HepG2 (cell line): ENCODE measurements around the gene SLC16A3. TPM values are rescaled to one million over a fixed set of nuclear protein-coding genes. Genes with fewer than 3 reads are reported as not detected.
A peak's percentile ranks its signal among the peaks of the same experiment; 100 is the strongest.

Experiments used
- BCL6 ChIP-seq: IDR thresholded peaks from 2 replicates; pipeline ENCODE4 v1.6.1; 2016; ENCODE audit warnings: missing genetic modification reagents, missing compliant biosample characterization
- EED ChIP-seq: sonication (generic); formaldehyde crosslinking; IDR thresholded peaks from 2 replicates; pipeline ENCODE4 v1.5.0; 2020; ENCODE audit warnings: mild to moderate bottlenecking, missing genetic modification reagents
- NR2F2 ChIP-seq: IDR thresholded peaks from 2 replicates; pipeline ENCODE4 v1.6.1; 2012; ENCODE audit warnings: low read depth, inconsistent platforms, borderline replicate concordance
- POLR2G ChIP-seq: fragments of 200-400 bp; formaldehyde crosslinking; IDR thresholded peaks from 2 replicates; pipeline ENCODE4 v1.6.1; 2018; ENCODE audit warnings: mild to moderate bottlenecking, low read depth, low read length, moderate library complexity
- SMAD3 ChIP-seq: sonication (generic); formaldehyde crosslinking; IDR thresholded peaks from 2 replicates; pipeline ENCODE4 v1.4.0; 2020; ENCODE audit warnings: missing genetic modification reagents
- SYNCRIP ChIP-seq: fragments of 200-400 bp; formaldehyde crosslinking; IDR thresholded peaks from 2 replicates; pipeline ENCODE4 v1.6.1; 2018; ENCODE audit warnings: mild to moderate bottlenecking, low read depth, low read length; ENCODE audit not compliant: insufficient read depth
- THYN1 ChIP-seq: sonication (generic); formaldehyde crosslinking; IDR thresholded peaks from 2 replicates; pipeline ENCODE4 v1.8.1; 2023; ENCODE audit warnings: low read depth, mild to moderate bottlenecking, moderate library complexity, missing genetic modification reagents, borderline replicate concordance
- TMF1 ChIP-seq: sonication (generic); formaldehyde crosslinking; IDR thresholded peaks from 2 replicates; pipeline ENCODE4 v1.8.1; 2022; ENCODE audit warnings: low read depth, missing genetic modification reagents
- ZFP90 ChIP-seq: sonication (generic); formaldehyde crosslinking; IDR thresholded peaks from 2 replicates; pipeline ENCODE4 v1.8.0; 2022; ENCODE audit warnings: missing genetic modification reagents, mild to moderate bottlenecking, inconsistent platforms, borderline replicate concordance
- ZMYM2 ChIP-seq: sonication (generic); formaldehyde crosslinking; IDR thresholded peaks from 2 replicates; pipeline ENCODE4 v1.8.0; 2022; ENCODE audit warnings: mild to moderate bottlenecking, missing genetic modification reagents
- ZNF274 ChIP-seq: sonication (generic); formaldehyde crosslinking; IDR thresholded peaks from 2 replicates; pipeline ENCODE4 v1.5.1; 2020; ENCODE audit warnings: mild to moderate bottlenecking, missing genetic modification reagents
- ZNF460 ChIP-seq: sonication (generic); formaldehyde crosslinking; IDR thresholded peaks from 2 replicates; pipeline ENCODE4 v1.5.1; 2020; ENCODE audit warnings: missing genetic modification reagents, mild to moderate bottlenecking, borderline replicate concordance
- polyA plus RNA-seq, 8 experiments: library from polyadenylated mRNA; depleted of rRNA in 3 of 8; stranded (reverse) in 7 of 8; unstranded in 1 of 8; fragments of >200 nt; fragmentation: Illumina TruSeq in 4 of 8; extraction: Trizol in 4 of 8; gene quantifications; 2 replicates each; pipeline versions ENCODE4 v1.2.1 to v1.2.3, GENCODE V29; 2011 to 2016; ENCODE audit warnings: low read depth in 4 of 8, missing spikeins in 1 of 8, mixed read lengths in 1 of 8; ENCODE audit not compliant: insufficient read depth in 1 of 8
- total RNA-seq, 5 experiments: library from RNA; depleted of rRNA; stranded (reverse); fragments of >200 nt; fragmentation: Illumina TruSeq; extraction: Trizol; gene quantifications; 2 replicates each; pipeline ENCODE4 v1.2.3, GENCODE V29; 2016; ENCODE audit warnings: low read depth in 1 of 5
- TF ChIP-seq, protein P1 (sequence below): sonication (generic); formaldehyde crosslinking; IDR thresholded peaks from 2 replicates; pipeline ENCODE4 v1.4.0; 2020; ENCODE audit warnings: missing genetic modification reagents; ENCODE audit errors: not compliant biosample characterization
- TF ChIP-seq, protein P2 (sequence below): sonication (generic); formaldehyde crosslinking; IDR thresholded peaks from 2 replicates; pipeline ENCODE4 v1.8.0; 2022; ENCODE audit warnings: missing genetic modification reagents, mild to moderate bottlenecking, moderate library complexity, borderline replicate concordance
- TF ChIP-seq, protein P3 (sequence below): sonication (generic); formaldehyde crosslinking; IDR thresholded peaks from 2 replicates; pipeline ENCODE4 v1.5.0; 2020; ENCODE audit warnings: mild to moderate bottlenecking, missing genetic modification reagents
- TF ChIP-seq, protein P4 (sequence below): sonication (generic); formaldehyde crosslinking; IDR thresholded peaks from 2 replicates; pipeline ENCODE4 v1.4.0; 2020; ENCODE audit warnings: low read depth, missing genetic modification reagents
- TF ChIP-seq, protein P5 (sequence below): IDR thresholded peaks from 2 replicates; pipeline ENCODE4 v1.6.1; 2016

The SLC16A3 gene
- total and polyA plus RNA-seq, 2 of the 13 experiments (the other 11 are each of a cell fraction or from before 2014, with no cell fraction given) = 242 to 349 TPM

DNA sequence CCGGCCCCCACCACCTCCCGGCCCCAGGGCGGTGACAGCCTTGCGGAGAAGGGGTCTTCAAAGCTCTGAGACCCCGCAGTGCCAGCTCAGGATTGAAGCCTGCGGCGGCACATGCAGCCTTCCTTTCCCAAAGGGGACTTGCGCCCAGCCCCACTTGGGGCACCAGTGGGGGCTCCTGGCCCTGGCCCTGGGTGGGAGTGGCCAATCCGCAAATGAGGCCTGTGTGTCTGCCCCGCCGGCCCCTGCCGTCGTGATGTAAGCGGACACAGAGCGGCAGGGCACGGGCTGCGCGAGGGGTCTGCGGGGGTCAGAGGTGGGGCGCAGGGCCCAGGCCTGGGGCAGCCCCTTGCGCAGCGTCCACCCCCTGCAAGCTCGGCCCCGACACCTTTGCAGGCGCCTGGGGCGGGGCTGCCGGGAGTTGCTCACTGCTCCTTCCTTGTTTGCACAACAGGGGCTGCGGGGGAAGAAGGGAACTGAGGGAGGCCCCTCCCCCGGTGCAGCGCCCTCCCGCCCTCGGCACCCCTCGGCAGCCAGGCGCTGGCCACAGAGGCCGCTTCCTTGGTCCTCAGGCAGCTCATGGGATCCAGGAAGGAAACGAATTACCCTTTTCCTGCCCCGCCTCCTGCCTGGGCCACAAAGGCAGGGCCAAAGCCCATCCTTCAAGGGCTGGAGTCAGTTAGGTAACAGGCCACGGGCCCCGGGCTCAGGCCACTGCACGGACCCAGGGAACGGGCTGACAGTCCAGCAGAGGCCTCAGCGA, 2.9 kb downstream of the SLC16A3 start (continued):
- TF ChIP-seq, protein P1, sequence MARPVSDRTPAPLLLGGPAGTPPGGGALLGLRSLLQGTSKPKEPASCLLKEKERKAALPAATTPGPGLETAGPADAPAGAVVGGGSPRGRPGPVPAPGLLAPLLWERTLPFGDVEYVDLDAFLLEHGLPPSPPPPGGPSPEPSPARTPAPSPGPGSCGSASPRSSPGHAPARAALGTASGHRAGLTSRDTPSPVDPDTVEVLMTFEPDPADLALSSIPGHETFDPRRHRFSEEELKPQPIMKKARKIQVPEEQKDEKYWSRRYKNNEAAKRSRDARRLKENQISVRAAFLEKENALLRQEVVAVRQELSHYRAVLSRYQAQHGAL (CRISPR knock-in tag) = no peak
- no peak; the same call in 1 of the 2 replicates for TF ChIP-seq ZNF274 (CRISPR knock-in tag)
- TF ChIP-seq ZNF460 (CRISPR knock-in tag) = no peak; the same call in 1 of the 2 replicates
- TF ChIP-seq ZMYM2 (CRISPR knock-in tag) = peak; percentile 77
- TF ChIP-seq, protein P2, sequence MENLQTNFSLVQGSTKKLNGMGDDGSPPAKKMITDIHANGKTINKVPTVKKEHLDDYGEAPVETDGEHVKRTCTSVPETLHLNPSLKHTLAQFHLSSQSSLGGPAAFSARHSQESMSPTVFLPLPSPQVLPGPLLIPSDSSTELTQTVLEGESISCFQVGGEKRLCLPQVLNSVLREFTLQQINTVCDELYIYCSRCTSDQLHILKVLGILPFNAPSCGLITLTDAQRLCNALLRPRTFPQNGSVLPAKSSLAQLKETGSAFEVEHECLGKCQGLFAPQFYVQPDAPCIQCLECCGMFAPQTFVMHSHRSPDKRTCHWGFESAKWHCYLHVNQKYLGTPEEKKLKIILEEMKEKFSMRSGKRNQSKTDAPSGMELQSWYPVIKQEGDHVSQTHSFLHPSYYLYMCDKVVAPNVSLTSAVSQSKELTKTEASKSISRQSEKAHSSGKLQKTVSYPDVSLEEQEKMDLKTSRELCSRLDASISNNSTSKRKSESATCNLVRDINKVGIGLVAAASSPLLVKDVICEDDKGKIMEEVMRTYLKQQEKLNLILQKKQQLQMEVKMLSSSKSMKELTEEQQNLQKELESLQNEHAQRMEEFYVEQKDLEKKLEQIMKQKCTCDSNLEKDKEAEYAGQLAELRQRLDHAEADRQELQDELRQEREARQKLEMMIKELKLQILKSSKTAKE (CRISPR knock-in tag) = peak; percentile 94
- TF ChIP-seq BCL6 (CRISPR knock-in tag) = peak; percentile 86
- TF ChIP-seq ZFP90 (CRISPR knock-in tag) = 0 out of 2 replicates have a peak, but pooled peaks have one; percentile 0
- TF ChIP-seq SYNCRIP = no peak
- TF ChIP-seq SMAD3 = peak; percentile 65; the same call in 1 of the 2 replicates
- TF ChIP-seq, protein P3, sequence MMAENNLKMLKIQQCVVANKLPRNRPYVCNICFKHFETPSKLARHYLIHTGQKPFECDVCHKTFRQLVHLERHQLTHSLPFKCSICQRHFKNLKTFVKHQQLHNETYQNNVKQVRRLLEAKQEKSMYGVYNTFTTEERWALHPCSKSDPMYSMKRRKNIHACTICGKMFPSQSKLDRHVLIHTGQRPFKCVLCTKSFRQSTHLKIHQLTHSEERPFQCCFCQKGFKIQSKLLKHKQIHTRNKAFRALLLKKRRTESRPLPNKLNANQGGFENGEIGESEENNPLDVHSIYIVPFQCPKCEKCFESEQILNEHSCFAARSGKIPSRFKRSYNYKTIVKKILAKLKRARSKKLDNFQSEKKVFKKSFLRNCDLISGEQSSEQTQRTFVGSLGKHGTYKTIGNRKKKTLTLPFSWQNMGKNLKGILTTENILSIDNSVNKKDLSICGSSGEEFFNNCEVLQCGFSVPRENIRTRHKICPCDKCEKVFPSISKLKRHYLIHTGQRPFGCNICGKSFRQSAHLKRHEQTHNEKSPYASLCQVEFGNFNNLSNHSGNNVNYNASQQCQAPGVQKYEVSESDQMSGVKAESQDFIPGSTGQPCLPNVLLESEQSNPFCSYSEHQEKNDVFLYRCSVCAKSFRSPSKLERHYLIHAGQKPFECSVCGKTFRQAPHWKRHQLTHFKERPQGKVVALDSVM (CRISPR knock-in tag) = peak; percentile 55; the same call in 1 of the 2 replicates
- TF ChIP-seq, protein P4, sequence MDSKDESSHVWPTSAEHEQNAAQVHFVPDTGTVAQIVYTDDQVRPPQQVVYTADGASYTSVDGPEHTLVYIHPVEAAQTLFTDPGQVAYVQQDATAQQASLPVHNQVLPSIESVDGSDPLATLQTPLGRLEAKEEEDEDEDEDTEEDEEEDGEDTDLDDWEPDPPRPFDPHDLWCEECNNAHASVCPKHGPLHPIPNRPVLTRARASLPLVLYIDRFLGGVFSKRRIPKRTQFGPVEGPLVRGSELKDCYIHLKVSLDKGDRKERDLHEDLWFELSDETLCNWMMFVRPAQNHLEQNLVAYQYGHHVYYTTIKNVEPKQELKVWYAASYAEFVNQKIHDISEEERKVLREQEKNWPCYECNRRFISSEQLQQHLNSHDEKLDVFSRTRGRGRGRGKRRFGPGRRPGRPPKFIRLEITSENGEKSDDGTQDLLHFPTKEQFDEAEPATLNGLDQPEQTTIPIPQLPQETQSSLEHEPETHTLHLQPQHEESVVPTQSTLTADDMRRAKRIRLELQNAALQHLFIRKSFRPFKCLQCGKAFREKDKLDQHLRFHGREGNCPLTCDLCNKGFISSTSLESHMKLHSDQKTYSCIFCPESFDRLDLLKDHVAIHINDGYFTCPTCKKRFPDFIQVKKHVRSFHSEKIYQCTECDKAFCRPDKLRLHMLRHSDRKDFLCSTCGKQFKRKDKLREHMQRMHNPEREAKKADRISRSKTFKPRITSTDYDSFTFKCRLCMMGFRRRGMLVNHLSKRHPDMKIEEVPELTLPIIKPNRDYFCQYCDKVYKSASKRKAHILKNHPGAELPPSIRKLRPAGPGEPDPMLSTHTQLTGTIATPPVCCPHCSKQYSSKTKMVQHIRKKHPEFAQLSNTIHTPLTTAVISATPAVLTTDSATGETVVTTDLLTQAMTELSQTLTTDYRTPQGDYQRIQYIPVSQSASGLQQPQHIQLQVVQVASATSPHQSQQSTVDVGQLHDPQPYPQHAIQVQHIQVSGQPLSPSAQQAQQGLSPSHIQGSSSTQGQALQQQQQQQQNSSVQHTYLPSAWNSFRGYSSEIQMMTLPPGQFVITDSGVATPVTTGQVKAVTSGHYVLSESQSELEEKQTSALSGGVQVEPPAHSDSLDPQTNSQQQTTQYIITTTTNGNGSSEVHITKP (CRISPR knock-in tag) = no peak
- TF ChIP-seq NR2F2 = peak; percentile 84
- no peak; the same call in 1 of the 2 replicates for TF ChIP-seq TMF1 (CRISPR knock-in tag)
- TF ChIP-seq, protein P5, sequence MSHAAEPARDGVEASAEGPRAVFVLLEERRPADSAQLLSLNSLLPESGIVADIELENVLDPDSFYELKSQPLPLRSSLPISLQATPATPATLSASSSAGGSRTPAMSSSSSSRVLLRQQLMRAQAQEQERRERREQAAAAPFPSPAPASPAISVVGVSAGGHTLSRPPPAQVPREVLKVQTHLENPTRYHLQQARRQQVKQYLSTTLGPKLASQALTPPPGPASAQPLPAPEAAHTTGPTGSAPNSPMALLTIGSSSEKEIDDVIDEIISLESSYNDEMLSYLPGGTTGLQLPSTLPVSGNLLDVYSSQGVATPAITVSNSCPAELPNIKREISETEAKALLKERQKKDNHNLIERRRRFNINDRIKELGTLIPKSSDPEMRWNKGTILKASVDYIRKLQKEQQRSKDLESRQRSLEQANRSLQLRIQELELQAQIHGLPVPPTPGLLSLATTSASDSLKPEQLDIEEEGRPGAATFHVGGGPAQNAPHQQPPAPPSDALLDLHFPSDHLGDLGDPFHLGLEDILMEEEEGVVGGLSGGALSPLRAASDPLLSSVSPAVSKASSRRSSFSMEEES = 0 out of 2 replicates have a peak, but pooled peaks have one; percentile 50
- TF ChIP-seq THYN1 (CRISPR knock-in tag) = peak; percentile 31; the same call in 1 of the 2 replicates
- TF ChIP-seq POLR2G = peak; percentile 71
- no peak; the same call in 1 of the 2 replicates for TF ChIP-seq EED (CRISPR knock-in tag)
